ENCODE measurements around the gene CRIP2.

Gene CRIP2

DNA sequence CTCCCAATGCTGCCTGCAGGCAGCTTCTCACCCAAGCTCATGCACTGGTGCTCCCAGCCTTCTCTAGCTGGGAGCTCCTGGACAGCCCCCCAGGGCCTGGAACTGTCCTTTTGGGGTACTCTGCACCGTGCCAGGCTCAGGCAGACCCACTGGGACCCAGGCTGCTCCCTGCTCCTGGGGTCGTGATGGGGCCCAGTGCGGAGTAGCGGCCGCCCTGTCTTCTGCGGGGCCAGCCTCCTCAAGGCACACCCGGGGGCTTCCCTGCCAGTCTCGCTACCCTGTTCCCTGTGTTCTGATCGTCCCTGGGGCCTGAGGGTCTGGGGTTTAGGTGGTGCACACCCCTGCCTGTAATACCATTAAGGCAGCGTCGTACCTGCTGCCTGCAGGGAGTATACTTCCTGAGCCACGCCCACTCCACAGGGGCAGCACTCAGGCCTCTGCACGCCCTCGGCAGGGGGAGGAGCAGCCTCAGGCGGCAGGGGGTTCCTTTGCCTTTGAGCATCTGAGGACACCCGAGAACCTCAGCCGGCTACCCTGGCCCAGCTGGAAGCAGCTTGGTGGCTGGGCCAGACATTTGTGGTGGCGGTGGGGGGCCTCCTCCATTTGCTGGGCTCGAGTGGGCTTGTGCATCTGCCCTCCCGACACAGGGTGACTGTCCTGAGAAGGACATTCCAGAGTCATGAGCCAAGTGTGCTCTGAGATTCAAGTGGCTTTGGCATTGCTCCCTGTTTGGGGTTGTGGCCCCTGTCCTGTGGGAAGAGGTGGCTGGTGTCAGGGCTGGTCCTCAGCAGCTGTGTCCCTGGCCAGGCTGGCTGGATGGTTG is 9.2 kb upstream of the CRIP2 start:
- DNase-seq, result no peak

DNA sequence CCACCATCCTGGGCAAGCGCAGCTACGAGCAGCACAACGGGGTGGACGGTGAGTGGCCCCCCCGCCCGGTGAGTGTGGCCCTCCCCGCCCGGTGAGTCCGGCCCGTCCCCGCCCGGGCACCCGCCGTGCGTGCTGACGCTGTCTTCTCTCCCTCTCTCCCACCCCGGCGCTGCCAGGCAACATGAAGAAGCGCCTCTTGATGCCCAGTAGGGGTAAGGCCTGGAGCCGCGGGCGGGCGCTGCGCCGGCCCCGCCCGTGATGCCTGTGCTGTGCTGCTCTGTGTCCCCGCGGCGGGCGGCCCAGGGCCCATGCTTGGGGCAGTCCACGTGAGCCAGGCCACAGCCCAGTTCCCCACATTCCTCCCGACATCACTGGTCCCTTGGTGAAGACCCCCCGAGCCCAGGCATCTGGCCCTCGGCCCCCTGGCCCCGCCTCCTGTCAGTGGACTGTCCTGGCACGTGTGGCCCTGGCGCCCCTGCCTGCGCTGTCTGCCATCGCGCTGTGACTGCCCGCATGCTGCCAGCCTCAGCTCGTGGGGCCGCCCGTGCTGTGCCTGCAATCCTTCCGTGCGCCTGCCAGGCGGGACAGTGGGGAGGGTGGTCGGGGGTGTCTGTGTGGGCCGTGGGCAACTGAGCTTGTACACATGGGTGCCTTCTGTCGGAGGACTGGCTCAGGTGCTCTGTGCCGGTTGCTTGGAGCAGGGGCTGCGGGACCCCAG is 7.9 kb upstream of the CRIP2 start:
- no peak for DNase-seq

DNA sequence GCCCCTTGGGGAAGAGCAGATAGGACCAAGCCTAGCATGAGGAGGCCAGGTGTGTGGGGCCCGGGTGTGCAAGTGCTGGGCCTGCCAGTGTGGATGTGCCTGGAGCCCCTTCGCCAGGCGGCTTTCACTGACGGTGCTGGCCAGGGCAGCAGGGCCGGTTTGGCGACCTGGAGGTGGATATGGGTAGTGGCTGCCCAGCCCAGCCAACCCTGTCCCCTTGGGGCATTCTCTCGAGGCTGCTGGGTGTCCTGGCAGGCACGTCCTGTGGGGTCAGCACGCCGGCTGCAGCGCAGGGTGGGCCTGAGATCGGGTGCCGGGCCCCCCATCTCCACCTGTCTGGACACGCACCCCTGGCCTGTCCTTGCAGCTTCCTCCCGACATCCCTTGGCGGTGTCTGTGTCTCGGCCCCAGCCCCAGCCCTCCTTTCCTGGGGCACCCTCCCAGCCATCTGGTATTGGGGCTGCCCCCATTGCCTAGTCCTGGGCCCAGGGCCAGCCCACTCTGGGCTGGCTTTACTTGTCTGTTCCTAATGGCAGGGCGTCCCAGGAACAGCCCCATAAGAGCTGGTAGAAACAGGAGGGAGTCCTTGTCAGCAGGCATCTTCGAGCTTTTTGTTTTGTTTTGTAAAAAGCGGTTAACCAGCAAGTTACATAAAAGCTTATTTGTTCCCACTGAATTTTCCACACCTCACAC is 7.2 kb upstream of the CRIP2 start:
- peak; percentile 61 for DNase-seq

DNA sequence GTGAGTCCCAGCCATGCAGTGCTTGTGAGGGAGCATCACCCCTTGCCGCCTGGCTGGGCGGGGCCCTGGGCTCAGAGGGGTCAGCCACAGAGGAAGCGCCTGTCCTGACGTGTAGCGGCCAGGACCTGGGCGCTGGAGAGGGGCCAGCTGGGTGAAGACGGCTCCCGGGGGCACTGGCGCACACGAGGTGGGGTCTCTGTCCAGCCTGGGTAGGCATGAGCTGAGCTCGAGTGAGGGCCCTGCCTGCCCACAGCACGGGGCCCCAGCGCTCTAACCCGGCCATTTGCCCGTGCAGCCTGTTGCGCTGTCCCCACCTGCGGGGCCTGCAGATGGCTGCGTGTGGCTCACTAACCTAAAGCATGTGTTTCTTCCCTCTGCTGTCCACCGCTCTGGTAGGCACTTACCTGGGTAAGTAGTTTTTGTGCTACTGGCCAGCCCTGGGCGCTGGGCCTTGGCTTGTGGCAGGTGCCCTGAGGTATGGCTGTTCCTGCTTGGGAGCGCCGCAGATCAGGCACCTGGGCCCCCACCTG is 6.6 kb upstream of the CRIP2 start:
- DNase-seq, result no peak

DNA sequence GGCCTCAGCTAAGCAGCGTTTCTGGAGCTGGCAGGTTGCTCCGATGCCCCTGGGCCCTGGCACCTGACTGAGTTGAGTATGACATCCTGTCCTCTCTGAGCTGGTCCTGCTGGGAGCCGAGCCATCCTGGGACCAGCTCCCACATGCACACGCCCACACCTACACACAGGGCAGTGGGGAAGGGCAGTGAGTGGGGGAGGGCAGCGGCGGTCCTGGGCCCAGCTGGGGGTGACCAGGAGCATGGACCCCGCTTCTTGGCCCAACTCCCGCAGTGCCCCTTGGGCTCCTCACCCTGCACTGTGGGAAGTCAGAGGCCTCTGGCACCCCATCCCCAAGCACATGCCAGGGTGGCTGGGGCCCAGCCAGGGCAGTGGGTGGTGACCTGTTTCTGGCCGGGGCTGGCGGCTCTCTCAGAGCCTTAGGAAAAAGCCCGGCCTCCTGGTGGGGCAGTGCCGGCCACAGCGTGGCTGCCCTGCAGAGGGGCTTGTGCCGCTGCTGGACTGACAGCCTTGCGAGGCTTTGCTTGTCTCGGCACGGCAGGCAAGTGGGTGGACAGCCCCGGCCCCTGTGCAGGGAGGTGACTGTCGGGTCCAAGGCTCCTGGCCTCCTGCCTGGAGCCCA is 5.9 kb upstream of the CRIP2 start:
- no peak for DNase-seq

DNA sequence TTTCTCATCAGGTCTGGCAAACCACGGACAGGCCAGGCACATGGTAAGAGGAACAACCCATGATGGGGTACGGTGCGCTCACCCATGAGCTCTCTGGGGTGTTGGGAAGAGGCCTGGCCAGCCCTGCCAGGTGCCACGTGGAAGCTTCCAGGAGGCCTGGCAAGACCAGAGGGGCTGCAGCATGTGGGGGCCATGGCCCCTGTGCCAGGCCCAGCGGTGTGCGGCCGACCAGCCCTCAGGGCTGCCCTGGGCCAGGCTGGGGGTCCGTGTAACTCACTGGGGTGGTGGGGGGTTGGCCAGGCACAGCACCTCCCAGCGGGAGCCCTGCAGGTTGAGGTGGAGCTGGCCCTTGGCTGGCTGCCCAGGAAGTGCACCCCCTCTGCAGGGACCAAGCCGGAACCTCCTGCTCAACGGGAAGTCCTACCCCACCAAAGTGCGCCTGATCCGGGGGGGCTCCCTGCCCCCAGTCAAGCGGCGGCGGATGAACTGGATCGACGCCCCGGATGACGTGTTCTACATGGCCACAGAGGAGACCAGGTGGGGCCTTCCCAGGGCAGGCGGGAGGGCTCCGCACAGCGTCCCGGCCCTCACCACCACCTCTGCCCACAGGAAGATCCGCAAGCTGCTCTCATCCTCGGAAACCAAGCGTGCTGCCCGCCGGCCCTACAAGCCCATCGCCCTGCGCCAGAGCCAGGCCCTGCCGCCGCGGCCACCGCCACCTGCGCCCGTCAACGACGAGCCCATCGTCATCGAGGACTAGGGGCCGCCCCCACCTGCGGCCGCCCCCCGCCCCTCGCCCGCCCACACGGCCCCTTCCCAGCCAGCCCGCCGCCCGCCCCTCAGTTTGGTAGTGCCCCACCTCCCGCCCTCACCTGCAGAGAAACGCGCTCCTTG is 4.9 kb upstream of the CRIP2 start:
- DNase-seq, result no peak

DNA sequence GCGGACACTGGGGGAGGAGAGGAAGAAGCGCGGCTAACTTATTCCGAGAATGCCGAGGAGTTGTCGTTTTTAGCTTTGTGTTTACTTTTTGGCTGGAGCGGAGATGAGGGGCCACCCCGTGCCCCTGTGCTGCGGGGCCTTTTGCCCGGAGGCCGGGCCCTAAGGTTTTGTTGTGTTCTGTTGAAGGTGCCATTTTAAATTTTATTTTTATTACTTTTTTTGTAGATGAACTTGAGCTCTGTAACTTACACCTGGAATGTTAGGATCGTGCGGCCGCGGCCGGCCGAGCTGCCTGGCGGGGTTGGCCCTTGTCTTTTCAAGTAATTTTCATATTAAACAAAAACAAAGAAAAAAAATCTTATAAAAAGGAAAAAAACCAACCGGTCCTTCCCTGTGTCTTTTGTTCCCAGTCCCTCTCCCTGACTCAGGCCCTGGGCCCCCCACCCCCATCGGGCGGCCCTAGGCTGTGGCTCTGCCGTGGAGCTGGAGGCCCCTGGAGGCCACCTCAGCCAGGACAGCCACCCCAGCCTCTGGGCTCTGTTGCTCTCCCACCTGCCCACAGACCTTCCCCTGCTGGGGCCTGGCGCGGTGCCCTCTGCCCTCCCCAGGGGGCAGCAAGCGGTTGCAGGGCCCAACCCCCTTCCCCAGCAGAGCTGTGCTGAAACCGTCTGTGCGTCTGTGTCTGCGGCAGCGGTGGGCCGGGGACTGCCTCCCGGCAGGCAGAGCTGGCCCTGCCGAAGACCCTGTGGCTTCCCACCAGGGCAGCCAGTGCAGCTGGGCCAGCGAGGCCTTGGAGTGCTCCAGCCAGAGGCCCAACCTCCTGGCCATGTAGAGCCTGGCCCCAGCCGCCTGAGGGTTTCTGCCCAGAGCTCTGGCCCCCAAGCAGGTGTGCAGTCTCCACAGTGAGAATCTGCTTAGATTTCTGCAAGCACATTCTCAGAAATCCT is 4.0 kb upstream of the CRIP2 start:
- DNase-seq, result peak; percentile 41

DNA sequence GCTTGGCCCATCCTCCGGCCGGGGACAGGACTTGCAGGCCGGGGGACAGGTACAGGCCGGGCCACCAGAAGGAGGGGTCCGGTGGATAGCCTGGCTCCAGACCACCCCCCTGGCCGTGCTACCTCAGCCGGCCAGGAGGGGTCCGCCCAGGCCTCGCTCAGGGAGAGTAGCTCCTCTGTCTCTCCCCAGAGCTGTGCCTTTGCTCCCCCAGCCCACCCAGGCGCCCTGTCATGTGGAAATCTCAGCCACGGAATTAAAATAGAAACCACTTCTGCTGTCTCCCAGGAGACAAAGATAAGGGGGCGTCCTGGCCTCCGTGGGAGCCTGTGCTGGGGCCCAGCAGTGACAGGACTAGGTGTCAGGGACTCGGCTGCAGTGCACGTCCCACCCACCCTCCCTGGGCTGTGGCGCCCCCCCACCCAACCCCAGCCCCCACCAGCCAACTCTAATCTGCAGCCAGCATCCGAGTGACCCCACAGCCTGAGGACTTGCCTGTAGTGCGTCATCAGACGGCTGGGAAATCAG is 3.3 kb upstream of the CRIP2 start:
- DNase-seq, result no peak

DNA sequence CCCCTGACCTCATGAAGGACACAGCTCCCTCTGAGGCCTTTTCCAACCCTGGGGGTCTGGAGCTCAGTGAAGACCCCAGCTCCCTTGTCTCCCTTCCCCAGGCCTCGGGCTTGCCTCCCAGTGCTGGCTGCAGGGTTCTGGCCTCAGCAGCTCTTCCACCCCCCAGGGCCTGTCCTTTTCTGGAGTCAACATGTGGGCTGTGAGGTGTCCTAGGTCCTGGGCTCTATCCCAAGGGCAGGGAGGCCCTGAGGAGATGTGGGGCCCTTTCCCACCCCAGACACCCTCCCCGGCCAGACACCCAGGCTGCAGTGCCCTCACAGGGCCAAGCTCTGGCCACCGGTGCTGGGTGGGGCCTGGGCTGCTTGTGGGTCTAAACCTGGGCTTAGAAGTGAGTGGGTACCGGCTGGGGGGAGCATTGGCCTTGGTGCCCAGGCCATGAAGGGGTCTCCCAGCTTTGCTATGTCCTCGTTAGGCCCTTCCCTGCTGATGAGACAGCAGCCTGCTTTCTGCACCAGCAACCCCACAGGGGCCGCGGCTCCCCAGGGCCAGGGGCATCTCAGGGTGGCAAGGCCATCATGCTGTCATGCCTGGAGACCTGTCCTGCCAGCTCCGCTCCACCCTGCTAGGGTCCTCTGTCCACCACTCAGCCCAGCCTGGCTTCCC is 2.7 kb upstream of the CRIP2 start:
- DNase-seq, result no peak

DNA sequence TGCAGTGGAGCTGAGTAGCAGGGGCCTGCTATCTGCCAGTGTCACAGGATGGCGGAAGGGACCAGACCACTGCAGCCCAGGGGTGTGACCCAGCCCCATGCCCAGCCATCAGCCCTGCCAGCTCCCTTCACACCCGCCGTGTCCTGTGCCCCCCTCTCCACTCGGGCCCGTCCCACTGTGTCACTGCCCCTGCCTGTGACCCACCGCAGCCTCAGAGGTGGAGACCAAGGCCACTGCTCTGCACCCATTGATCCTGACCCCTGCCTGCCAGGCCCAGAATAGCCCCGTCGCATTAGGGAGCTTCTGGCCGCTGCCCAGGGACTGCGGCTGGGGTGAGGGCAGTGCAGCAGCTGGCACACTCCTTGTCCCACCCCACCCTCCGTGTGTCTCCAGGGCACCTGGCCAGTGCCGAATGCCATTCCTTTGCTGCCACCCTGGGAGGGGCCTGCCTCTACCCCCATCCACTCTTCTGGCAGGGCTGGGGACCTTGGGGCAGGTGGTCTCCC is 2.1 kb upstream of the CRIP2 start:
- DNase-seq, result no peak

DNA sequence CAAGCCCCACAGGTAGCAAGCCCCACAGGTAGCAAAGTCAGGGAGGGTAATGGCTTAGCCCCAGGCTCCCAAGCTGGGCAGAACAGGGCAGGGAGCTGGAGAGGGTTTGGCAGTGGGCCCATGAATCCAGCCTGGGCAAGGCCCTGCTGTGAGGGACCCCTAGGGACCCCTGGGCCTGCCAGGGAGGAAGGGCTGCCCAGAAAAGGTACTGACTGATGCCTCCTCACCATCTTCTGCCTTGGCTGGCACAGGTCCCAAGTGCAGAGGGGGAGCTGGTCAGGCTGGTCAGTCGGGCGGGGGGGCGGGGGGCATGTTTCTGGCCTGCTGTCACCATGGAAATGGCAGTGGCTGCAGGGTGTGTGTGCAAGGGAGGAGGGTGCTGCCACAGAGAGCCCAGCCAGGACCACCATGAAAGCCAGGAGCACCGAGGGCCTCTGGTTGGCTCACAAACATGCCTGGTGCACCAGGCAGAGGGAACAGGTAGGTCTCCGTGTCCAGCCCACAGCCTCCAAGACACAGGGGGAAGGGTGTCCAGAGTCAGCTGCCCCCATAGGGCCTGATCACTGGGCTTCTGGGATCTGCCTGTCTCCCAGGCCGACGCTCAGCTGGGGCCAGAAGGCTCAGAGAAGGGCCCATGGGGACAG is 1.5 kb upstream of the CRIP2 start:
- no peak for DNase-seq

DNA sequence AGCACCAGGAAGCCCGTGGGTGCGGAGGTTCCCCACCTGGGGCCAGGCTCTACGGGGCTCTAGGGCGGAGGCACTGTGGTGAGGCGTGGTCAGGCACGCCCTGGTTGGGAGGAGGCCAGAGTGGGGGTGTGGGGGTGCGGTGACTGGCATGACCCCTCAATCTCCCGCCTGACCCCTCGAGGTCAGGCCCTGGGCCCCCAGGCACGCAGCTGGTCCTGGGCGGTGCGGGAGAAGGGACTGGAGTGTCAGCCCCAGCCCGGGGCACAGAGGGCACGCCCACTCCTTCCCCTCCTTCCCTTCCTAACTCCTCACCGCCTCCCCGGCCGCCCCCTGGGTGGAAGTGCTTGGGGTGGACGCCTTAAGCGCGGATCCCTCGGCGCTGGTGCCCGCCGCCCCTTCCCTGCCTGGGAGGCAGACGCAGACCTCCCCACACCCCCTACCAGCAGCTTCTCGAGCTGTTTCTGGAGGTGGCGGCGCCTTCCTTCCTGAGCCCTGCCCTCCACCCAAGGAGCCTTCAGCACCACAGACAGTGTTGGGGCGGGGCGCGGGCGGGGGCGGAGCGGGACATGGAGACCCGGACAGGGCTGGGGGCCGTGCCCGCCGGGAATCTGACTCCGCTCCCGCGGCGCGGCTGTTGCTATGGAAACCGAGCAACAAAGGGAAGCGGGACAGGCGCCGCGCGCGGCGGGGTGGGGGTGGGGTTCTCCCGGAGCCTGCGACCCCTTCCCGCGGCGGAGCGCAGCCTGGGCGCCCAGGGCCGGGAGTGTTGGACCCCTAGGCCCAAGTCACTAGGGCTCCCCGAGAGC is 741 bp upstream of the CRIP2 start:
- peak; percentile 66 for DNase-seq

DNA sequence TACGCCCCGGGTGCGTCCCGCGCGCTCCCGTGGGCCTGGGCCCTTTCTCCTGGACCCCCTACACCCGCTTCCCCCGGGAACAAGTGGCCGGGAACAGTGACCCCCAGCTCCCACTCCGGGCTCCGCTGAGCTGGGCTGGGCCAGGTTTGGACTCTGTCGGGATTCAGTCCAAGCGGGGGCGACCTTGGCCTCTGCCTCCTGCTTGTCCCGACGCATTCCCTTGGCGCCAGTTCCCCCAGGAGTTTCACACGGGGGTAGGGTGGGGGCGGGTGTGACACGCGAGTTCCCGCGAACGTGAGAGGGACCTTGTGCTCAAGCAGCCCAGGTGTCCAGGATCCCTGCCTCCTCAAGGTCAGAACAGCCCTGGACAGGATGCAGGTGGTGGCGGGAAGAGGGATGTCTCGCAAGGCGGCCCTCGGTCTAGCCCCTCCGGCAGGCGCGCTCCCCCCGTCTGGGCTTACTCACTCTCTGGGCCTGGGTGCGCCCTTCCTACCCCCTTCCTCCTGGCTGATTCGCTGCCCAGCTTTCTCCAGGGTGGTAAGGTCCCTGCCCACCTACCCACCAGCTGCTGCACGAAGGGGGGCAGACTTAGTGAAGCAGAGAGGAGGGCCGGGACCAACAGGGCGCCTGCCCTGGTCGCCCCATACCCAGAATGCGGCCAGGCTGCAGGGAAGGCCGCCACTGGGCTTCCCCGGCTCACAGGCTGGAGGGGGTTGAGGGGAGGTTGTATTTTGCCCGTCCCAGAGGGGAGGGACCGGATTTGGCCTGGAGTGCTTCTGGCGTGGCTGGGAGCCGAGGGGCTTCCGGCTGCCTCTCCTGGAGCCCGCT is 862 bp downstream of the CRIP2 start:
- no peak for DNase-seq

DNA sequence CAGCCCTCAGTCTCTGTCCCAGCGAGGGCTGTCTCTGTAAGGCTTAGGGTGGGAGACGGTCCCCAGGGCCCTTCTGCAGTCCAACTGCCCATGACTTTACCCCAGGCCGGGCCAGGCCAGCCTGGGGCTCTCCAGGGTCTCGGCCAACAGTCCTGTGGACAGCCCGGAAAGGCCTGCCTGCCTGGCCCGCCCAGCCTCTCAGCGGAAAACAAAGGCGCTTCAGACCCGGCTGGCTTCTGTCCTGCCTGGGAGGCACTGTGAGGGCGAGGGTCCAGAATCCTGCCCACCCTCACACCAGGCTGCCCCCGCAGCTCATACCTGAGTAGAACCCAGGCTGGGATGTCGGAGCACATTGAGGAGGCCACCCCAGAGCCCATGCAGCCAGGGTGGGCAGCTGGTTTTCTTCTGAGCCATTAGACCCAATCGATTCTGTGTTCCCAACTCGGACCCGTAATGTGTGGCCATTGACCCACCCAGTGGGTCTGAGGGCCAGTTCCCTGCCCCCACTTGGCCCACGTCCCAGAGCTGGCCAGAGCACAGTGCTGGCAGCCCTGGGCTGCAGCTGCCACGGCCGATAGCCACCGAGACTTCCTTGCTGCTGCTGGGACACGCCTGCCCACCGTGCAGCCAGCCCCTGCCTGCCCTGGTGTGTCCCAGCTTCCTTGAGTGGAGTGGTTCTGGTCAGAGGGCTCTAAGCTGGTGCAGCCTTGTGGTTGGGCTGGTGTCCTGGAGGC is 1.6 kb downstream of the CRIP2 start:
- no peak for DNase-seq

DNA sequence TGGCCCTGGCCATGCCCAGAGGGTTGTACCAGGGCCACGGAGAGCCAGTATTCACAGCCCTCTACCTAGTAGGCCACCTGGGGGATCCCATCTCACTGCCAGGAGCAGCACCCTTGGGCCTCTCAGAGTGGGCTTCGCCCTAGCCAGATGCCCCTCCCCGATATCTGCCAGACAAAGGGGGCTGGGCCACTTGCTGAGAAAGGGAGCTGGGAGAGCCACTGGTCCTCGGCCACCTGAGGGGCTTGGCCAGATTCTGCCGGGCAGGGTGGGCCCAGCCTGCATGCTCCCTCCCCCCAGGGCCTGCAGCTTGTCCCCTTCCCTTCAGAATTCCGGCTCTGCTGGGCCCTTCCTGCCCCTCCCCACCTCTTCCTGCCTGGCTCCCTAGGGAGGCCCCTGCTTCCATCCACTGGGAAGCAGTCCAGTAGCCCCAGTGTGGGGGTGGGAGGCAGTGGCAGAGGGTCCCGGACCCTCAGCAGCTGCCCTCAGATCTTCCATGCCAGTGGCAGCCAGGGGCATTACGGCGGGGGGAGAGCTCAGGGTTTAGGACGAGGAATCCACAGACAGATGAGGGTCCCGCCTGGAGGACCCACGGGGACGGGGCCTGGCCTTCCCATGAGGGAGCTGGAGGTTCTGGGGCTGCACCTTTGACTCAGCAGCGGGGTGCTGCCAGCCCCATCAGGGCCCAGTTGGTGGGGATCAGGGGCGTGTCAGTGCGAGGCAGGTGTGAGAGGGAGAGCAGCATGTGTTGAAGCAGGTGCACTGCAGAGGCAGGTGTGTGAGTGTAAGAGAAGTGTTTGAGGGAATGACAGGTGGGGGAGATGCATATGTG is 2.4 kb downstream of the CRIP2 start:
- DNase-seq, result no peak
